Pancreas (tissue), 10 donors: Measurements from ENCODE around the gene UNK. TPM values are rescaled to one million over a fixed set of nuclear protein-coding genes. Genes with fewer than 3 reads are reported as not detected.
"Not testable (repeated sequence)": the region's sequence is repeated elsewhere in the genome, so short reads cannot be mapped to it uniquely, and the experiment has no call there.

Experiments
- ATAC-seq, 4 donors: fragments of 200-7000 bp; cut with Tn5 transposase; one replicate each; pipeline versions ENCODE4 v1.8.0 to v1.9.1; 2020; ENCODE audit warnings: mild to moderate bottlenecking in 4 of 4, moderate library complexity in 4 of 4
- DNase-seq, 6 donors: peaks; one replicate each; pipeline ENCODE4 v3.0.0-alpha.2; 2020
- FAIRE-seq: peaks from 2 replicates; lab custom pipeline; 2012; peaks lifted over from hg19 to GRCh38; lab: Jason Lieb, UNC
- H3K27ac ChIP-seq, 4 donors: fragments of 200-600 bp; sonication (generic); 1 replicate in 3 of 4; 2 replicates in 1 of 4; pipeline versions ENCODE4 v1.5.0 to v1.8.0; 2020
- H3K27me3 ChIP-seq, 4 donors: fragments of 200-600 bp; one replicate each; pipeline ENCODE4 v1.8.0; 2021
- H3K36me3 ChIP-seq, 3 donors: fragments of 200-600 bp; sonication (generic) in 1 of 3; one replicate each; pipeline versions ENCODE4 v1.5.0 to v1.8.0; 2020 to 2021
- H3K4me1 ChIP-seq, 3 donors: fragments of 200-600 bp; one replicate each; pipeline ENCODE4 v1.8.0; 2021
- H3K4me3 ChIP-seq, 4 donors: fragments of 200-600 bp; sonication (generic) in 2 of 4; one replicate each; pipeline versions ENCODE4 v1.5.0 to v1.8.0; 2020 to 2021
- H3K9me3 ChIP-seq, 4 donors: fragments of 200-600 bp; one replicate each; pipeline ENCODE4 v1.8.0; 2021
- WGBS, 2 donors: extraction: QIAGEN DNeasy Blood & Tissue Kit; methylation state at CpG; one replicate each; pipeline ENCODE4 v1.1.7; 2013; 5-methylcytosine and 5-hydroxymethylcytosine counted together
- intact Hi-C, 3 donors: fragments of 100-400 bp; cut with DNase I; formaldehyde crosslinking; loops; one replicate each; pipeline versions ENCODE4 v1.11.1 to v1.14.2; 2022
- polyA plus RNA-seq, 2 donors: library from polyadenylated mRNA; stranded (reverse); fragments of 200-250 nt; gene quantifications; one replicate each; pipeline ENCODE4 v1.2.3, GENCODE V29; 2013
- total RNA-seq, 6 donors: library from RNA; stranded (reverse); fragmentation: NEBNext Ultra II Directional in 4 of 6; extraction: Animal tissue kit (Norgen Biotek cat#: 25700) in 4 of 6; gene quantifications; one replicate each; pipeline versions ENCODE4 v1.2.1 to v1.2.4, GENCODE V29; 2021 to 2023
- TF ChIP-seq, protein P1 (sequence below), 4 donors: fragments of 200-600 bp; sonication (generic) in 3 of 4; IDR thresholded peaks; one replicate each; pipeline versions ENCODE4 v1.5.0 to v1.8.0; 2021; ENCODE audit warnings: antibody characterized with exemption in 4 of 4
- donor health status: healthy with polysubstance abuse.
- donor health status: DM: no; HTN: no; CAD: no; lungs with moderate emphysema.
- donor health status: DM: no; HTN: no; CAD: no.
- donor health status: control.
- donor health status: control.
- donor health status: Bipolar disorder and iron deficiency.
- donor health status: DM: yes; HTN: yes; CAD: no.
- donor health status: DM: no; HTN: no; CAD: no.
- donor health status: DM: no; HTN: no; CAD: no.
- donor health status: DM: yes; HTN: yes; CAD: no.

Gene UNK
- total and polyA plus RNA-seq, 8 donors = 12.8 to 28.9 (median 15.3) TPM

DNA sequence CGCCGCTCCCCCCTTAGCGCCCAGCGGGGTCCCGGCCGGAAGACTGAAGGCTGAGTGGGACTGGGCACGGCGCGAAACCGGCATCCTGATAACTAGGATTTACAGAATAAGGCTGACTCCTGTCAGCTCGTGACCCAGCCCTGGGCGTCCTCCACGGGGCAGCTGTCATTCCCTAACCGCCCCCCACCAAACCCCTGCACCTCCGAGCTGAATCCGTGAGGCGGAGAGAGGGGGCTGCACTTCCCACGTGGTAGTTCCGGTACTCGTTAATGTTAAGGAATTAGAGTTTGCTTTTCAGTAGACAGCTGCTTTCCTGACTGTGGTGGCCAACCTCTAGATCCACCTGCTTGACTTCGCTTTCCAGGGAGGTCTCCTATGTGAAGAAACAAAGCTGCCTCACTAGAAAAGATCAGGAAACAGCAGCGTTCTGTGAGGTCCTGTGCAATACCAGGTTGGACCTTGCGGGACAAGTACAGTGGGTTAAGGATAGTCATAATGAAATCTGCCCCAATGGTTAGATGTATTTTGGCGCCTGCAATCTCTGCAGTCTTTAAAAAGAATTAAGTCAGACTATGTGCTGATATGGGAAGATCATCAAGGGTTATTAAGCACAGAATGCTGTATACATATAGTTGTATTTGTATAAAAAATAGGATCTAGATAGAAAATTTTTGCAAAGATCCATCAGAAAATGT is 71.6 kb downstream of the UNK start:
- ATAC-seq (peak; percentile 13 to 33 (median 28)), FAIRE-seq (no peak), DNase-seq (no peak)
- WGBS, 2 donors = 2 to 3% methylated on average over 24 of the region's 24 CpGs
- Histone ChIP-seq H3K27ac (peak overlapping the region; percentile 95 to 100 (median 96)), H3K4me1 (peaks cover 7 to 13% (median 11%) of the 10 kb centered on the region in 3 donors), H3K4me3 (peak overlapping the region; percentile 75 to 95 (median 86)), H3K9me3 (no peaks in the 10 kb centered on the region), H3K36me3 (peaks cover 0 to 8% (median 4%) of the 10 kb centered on the region in 3 donors), H3K27me3 (no peaks in the 10 kb centered on the region)
- TF ChIP-seq, protein P1, sequence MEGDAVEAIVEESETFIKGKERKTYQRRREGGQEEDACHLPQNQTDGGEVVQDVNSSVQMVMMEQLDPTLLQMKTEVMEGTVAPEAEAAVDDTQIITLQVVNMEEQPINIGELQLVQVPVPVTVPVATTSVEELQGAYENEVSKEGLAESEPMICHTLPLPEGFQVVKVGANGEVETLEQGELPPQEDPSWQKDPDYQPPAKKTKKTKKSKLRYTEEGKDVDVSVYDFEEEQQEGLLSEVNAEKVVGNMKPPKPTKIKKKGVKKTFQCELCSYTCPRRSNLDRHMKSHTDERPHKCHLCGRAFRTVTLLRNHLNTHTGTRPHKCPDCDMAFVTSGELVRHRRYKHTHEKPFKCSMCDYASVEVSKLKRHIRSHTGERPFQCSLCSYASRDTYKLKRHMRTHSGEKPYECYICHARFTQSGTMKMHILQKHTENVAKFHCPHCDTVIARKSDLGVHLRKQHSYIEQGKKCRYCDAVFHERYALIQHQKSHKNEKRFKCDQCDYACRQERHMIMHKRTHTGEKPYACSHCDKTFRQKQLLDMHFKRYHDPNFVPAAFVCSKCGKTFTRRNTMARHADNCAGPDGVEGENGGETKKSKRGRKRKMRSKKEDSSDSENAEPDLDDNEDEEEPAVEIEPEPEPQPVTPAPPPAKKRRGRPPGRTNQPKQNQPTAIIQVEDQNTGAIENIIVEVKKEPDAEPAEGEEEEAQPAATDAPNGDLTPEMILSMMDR (IDR thresholded peaks at IDR 0.05) = no peak
- intact Hi-C loops = no loop called here

DNA sequence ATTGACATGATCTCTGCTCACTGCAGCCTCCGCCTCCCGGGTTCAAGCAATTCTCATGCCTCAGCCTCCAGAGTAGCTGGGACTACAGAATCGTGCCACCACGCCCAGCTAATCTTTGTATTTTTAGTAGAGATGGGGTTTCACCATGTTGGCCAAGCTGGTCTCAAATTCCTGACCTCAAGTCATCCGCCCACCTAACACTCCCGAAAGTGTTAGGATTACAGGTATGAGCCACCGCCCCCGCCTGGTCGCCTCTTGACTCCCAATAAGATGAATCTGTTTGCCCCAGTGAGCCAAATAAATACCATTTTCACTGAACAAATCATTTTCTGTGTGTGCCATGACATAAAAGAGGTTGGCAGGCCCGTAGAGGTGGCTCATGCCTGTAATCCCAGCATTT is 74.8 kb downstream of the UNK start:
- ATAC-seq, FAIRE-seq, H3K4me3 ChIP-seq, H3K36me3 ChIP-seq, H3K9me3 ChIP-seq, H3K27me3 ChIP-seq, H3K4me1 ChIP-seq, DNase-seq, intact Hi-C loops: not testable (repeated sequence)
- 84 to 88% methylated on average over 10 of the region's 10 CpGs for WGBS, 2 donors
- H3K27ac ChIP-seq = peak overlapping the region in 2 of 4 donors; percentile 62 to 72

DNA sequence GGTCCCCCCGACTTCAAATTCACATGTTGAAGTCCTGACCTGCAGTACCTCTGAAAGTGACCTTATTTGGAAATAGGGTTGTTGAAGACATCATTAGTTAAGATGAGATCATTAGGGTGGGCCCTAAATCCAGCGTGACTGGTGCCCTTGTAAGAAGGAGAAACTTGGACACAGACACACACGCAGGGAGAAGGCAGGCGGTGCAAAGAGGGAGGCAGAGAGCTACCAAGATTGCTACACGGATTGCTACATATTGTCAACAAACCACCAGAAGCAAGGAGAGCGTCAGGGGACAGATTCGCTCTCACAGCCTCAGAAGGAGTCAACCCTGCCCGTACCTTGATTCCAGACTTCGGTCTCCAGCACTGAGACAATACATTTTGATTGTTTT is 77.3 kb downstream of the UNK start:
- intact Hi-C loops = no loop called here
- Histone ChIP-seq H3K4me1 (no peaks in the 10 kb centered on the region), H3K4me3 (no peak overlapping the region), H3K27ac (no peak overlapping the region), H3K9me3 (no peaks in the 10 kb centered on the region), H3K27me3 (no peaks in the 10 kb centered on the region), H3K36me3 (no peaks in the 10 kb centered on the region)
- ATAC-seq (peak in 1 of 4 donors; percentile 7), DNase-seq (no peak), FAIRE-seq (no peak)
- WGBS, 2 donors = 76 to 77% methylated on average over 9 of the region's 9 CpGs
- TF ChIP-seq, protein P1 (IDR thresholded peaks at IDR 0.05) = no peak

DNA sequence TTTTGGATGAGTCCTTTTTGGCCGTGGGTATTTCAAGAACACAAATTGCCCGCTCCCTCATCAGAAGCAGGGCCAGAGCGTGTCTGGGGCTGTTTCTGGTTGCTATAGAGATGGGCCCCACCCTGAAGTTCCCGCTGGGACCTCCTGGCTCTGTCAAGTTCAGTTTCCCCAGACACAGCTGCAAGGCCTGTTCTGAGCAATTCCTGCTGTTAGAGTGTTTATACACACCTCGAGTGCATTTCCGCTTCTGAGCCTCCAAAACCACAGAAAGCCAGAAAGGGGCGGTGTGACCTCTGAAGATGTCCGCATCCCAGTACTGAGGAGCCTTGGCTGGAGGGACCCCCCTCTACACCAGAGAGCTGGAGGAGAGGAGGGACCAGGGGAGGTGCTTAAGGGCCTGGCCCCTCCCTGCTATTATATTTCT is 79.9 kb downstream of the UNK start:
- FAIRE-seq (no peak), DNase-seq (no peak), ATAC-seq (peak in 3 of 4 donors; percentile 45 to 51 (median 51))
- Histone ChIP-seq H3K27me3 (no peaks in the 10 kb centered on the region), H3K4me1 (no peaks in the 10 kb centered on the region), H3K4me3 (no peak overlapping the region), H3K36me3 (no peaks in the 10 kb centered on the region), H3K27ac (peak overlapping the region in 1 of 4 donors; percentile 15), H3K9me3 (no peaks in the 10 kb centered on the region)
- intact Hi-C loops = no loop called here
- 75 to 80% methylated on average over 8 of the region's 8 CpGs for WGBS, 2 donors
- TF ChIP-seq, protein P1 (IDR thresholded peaks at IDR 0.05) = no peak

DNA sequence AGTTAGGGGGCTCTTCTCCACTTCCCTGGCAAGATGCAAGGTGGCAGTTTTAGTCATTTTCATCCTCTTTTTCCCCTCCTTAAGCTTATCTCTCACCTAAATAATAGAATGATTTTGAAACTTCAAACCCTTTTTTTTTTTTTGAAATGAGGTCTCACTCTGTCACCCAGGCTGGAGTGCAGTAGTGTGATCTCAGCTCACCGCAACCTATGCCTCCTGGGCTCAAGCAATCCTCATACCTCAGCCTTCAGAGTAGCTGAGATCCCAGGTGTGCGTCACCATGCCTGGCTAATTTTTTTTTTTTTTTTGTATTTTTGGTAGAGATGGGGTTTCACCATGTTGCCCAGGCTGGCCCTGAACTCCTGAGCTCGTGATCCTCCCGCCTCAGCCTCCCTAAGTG is 80.3 kb downstream of the UNK start:
- DNase-seq, FAIRE-seq, intact Hi-C loops: not testable (repeated sequence)

DNA sequence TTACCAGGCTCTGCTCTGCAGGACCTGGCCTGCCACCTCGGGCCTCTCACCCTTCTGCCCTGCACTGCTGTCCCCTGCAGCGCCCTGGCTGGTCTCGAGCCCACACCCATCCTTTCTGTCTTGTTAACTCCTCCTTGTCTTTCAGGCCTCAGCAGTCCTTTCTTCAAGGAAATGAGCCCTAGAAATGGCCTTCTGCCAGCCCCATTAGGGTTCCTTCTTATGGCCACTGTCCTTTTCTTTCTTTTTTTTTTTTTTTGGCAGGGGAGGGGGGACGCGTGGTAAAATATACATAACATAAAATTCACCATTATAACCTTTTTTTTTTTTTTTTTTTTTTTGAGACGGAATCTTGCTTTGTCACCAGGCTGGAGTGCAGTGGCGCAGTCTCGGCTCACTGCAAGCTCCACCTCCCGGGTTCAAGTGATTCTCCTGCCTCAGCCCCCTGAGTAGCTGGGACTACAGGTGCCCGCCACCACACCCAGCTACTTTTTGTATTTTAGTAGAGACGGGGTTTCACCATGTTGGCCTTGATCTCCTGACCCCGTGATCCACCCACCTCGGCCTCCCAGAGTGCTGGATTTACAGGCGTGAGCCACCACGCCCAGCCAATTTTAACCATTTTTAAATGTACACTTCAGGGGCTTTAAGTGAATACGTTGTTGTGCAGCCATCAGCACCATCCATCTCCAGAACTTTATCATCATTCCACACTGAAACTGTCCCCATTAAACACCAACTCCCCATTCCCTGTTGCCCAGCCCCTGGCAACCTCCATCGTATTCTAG is 81.0 kb downstream of the UNK start:
- H3K4me1 ChIP-seq, H3K36me3 ChIP-seq, H3K9me3 ChIP-seq, H3K27ac ChIP-seq, intact Hi-C loops, ATAC-seq, H3K27me3 ChIP-seq, H3K4me3 ChIP-seq, DNase-seq, FAIRE-seq: not testable (repeated sequence)
- 76 to 78% methylated on average over 14 to 16 of the region's 17 CpGs for WGBS, 2 donors

More for the DNA sequence above, 80.3 kb downstream of the UNK start:
- H3K36me3 ChIP-seq, H3K27ac ChIP-seq, ATAC-seq, H3K4me3 ChIP-seq, H3K4me1 ChIP-seq, H3K27me3 ChIP-seq, H3K9me3 ChIP-seq: not testable (repeated sequence)
- WGBS, 2 donors = 84 to 93% methylated on average over 4 of the region's 4 CpGs

DNA sequence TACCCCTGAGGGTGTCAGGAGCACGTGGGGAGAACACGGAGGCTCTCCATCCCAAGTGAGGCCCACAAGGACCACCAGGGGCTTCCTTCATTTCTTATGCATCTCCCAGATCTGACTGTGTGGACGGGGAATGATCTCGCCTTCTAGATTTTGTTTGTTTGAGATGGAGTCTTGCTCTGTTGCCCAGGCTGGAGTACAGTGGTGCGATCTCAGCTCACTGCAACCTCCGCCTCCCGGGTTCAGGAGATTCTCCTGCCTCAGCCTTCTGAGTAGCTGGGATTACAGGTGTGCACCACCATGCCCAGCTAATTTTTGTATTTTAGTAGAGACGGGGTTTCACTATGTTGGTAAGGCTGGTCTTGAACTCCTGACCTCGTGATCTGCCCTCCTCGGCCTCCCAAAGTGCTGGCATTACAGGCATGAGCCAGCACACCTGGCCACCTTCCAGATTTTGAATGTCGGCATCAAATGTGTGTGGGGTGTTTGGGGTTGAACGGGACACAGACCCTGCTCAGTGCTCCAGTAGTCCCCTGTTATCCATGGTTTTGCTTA is 84.2 kb downstream of the UNK start:
- 81 to 84% methylated on average over 12 of the region's 12 CpGs for WGBS, 2 donors
- H3K4me3 ChIP-seq, H3K27me3 ChIP-seq, H3K27ac ChIP-seq, DNase-seq, ATAC-seq, H3K9me3 ChIP-seq, intact Hi-C loops, FAIRE-seq, H3K36me3 ChIP-seq: not testable (repeated sequence)
- peaks cover 0 to 11% (median 9%) of the 10 kb centered on the region in 3 donors for H3K4me1 ChIP-seq
